ENCODE data around the gene CLASP2.

Gene CLASP2

DNA sequence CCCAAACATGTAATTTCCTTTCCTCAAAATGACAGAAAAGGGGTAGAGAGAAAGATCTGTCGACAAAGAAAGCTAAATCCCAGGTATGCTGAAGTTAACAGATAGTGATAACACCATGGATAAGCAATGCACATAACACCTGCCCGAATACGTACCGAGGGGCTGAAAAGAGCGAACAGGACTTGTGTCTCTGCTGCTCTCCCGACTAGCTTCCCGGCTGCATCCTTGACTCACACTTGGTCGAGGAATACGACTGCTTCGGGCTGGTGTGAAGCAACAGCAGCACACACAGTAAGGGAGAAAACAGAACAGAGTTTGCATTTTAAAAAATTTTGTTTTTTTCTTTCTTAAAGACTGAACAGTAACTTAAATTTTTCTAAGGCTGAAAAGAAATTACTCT, 136.4 kb downstream of the CLASP2 start:
- TF ChIP-seq, protein P1, sequence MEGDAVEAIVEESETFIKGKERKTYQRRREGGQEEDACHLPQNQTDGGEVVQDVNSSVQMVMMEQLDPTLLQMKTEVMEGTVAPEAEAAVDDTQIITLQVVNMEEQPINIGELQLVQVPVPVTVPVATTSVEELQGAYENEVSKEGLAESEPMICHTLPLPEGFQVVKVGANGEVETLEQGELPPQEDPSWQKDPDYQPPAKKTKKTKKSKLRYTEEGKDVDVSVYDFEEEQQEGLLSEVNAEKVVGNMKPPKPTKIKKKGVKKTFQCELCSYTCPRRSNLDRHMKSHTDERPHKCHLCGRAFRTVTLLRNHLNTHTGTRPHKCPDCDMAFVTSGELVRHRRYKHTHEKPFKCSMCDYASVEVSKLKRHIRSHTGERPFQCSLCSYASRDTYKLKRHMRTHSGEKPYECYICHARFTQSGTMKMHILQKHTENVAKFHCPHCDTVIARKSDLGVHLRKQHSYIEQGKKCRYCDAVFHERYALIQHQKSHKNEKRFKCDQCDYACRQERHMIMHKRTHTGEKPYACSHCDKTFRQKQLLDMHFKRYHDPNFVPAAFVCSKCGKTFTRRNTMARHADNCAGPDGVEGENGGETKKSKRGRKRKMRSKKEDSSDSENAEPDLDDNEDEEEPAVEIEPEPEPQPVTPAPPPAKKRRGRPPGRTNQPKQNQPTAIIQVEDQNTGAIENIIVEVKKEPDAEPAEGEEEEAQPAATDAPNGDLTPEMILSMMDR (IDR thresholded peaks at IDR 0.05; ENCODE audit: borderline replicate concordance, insufficient read depth, low read depth, low read length), result no peak
- no peak overlapping the region for H3K4me3 ChIP-seq (ENCODE audit: low read depth, low read length)

DNA sequence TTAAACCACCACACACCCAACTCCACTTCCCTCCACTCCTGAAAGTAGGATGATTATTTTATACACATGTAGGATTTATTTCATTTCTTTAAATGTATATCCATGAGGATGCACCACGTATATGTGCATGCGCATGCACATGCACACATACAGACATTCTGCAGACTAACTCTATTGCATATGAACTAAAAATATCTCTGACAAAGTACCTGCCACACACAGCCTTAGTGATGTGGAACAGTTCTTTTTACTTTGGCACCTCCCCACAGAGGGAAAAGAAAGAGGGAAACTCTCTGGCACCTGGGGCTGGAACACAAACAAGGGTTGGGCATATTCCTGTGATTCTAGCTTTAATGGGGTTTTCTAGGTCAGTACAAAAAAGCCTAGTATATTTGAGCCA, 138.2 kb downstream of the CLASP2 start:
- H3K4me3 ChIP-seq (ENCODE audit: low read depth, low read length), result no peak overlapping the region
- TF ChIP-seq, protein P1 (IDR thresholded peaks at IDR 0.05; ENCODE audit: borderline replicate concordance, insufficient read depth, low read depth, low read length), result no peak

DNA sequence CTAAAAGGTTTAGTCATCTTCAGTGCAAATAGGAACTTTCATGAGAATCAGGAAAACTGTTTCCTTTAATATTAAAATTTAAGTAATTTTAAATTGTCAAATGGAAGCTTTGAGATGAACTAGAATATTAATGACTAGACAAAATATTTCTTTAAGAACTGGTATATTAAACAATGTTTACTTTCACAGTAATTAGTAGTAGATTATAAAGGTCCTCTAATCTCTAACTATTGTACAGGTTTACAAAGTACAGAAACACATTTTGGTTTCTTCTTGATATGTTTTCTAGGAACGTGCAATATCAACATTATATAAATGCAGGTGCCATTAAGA, 138.9 kb downstream of the CLASP2 start:
- H3K4me3 ChIP-seq (ENCODE audit: low read depth, low read length), result no peak overlapping the region
- TF ChIP-seq, protein P1 (IDR thresholded peaks at IDR 0.05; ENCODE audit: borderline replicate concordance, insufficient read depth, low read depth, low read length), result no peak

DNA sequence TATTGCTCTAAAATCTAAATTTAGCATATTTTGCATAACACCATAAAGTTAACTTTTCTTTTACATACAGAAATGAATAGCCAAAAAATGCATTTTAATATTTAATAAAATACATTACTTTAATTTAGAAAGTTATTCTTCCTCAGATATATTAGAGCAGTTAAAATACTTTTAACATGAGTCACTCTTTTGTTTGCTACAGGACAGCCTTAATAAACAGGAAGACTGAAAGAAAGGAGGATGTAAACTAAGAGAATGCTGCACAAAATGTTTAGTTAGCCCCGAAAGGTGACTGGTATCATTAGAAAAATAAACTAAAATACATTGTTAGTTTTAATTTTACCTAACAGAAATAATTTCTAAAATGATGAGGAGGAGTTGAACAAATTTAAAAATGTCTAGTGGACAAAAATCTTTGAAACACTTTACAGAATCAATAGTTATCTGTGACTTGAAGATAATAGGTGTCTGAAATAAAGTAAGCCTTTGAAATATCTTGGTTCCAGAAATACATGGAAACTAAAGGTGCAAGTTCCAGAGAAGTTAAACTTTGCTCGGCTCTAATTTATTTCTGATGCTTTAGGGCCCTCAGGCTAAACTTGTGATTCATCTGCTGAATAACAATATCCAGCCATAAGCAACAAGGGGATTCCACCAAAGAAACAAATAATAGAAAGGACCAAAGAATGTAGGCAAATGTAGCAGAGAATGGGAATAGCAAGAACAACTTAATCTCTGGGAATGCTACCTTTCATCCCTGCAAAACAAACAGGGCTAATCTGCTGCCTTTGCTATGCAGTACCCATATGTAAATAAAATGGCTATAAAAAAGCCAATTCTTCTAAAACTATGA, 139.5 kb downstream of the CLASP2 start:
- TF ChIP-seq, protein P1 (IDR thresholded peaks at IDR 0.05; ENCODE audit: borderline replicate concordance, insufficient read depth, low read depth, low read length), result no peak
- H3K4me3 ChIP-seq (ENCODE audit: low read depth, low read length), result no peak overlapping the region

DNA sequence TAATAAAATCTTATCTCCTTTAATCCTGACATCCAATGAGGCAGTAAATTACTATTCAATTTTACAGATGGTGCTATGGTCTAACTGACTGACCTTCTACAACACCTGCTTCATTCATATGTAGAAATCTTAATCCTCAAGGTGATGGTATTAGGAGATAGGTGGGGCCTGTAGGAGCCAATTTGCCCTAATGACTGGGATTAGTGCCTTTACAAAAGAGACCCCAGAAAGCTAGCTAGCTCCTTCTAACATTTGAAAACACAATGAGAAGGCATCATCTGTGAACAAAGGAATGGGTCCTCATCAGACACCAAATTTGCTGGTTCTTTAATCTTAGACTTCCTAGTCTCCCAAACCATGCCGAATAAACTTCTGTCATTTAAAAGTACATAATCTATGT, 140.5 kb downstream of the CLASP2 start:
- H3K4me3 ChIP-seq (ENCODE audit: low read depth, low read length), result no peak overlapping the region

DNA sequence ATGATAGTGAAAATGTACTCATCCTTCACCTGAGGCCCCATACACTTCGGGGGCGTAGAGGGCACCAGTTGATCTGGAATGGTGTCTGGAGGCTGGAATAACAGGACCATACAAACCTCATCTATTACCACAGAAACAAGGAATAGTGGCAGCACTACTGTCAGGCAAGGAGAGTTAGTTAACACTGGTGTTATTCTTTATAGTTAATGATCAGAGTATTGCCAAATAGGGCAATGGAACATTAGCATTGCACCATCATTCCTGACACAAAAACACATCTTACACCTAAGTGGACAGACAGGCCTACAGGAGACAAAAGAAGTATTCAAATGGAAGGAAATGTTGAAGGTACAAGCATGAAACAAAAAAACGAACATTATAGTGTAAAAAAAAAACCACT, 140.9 kb downstream of the CLASP2 start:
- no peak overlapping the region for H3K4me3 ChIP-seq (ENCODE audit: low read depth, low read length)
- TF ChIP-seq, protein P1 (IDR thresholded peaks at IDR 0.05; ENCODE audit: borderline replicate concordance, insufficient read depth, low read depth, low read length), result no peak

More for the DNA sequence above, 140.5 kb downstream of the CLASP2 start:
- TF ChIP-seq, protein P1 (IDR thresholded peaks at IDR 0.05; ENCODE audit: borderline replicate concordance, insufficient read depth, low read depth, low read length), result no peak

DNA sequence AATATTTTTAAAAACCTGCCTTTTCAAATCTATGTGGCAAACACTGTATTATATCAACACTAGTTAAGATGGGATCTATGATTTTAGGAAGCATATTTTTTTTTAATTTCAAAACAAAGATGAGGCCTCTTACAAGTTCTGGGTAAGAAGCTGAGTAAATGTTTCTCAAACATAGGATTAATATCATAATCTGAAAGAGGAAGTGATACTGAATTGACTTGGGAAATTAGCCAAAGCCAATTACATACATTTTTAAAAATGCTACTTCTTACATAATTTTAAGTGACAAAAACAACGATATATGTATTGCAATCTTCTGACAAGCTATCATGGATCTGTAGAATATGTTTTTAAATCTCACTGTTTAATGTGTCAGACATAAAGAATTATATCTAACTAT, 142.7 kb downstream of the CLASP2 start:
- TF ChIP-seq, protein P1 (IDR thresholded peaks at IDR 0.05; ENCODE audit: borderline replicate concordance, insufficient read depth, low read depth, low read length), result no peak
- H3K4me3 ChIP-seq (ENCODE audit: low read depth, low read length), result no peak overlapping the region

Measured in GM12875 (cell line).